ENCODE data around the gene BDNF.
"Not testable (repeated sequence)": the region's sequence is repeated elsewhere in the genome, so short reads cannot be mapped to it uniquely, and the experiment has no call there.

BDNF gene

DNA sequence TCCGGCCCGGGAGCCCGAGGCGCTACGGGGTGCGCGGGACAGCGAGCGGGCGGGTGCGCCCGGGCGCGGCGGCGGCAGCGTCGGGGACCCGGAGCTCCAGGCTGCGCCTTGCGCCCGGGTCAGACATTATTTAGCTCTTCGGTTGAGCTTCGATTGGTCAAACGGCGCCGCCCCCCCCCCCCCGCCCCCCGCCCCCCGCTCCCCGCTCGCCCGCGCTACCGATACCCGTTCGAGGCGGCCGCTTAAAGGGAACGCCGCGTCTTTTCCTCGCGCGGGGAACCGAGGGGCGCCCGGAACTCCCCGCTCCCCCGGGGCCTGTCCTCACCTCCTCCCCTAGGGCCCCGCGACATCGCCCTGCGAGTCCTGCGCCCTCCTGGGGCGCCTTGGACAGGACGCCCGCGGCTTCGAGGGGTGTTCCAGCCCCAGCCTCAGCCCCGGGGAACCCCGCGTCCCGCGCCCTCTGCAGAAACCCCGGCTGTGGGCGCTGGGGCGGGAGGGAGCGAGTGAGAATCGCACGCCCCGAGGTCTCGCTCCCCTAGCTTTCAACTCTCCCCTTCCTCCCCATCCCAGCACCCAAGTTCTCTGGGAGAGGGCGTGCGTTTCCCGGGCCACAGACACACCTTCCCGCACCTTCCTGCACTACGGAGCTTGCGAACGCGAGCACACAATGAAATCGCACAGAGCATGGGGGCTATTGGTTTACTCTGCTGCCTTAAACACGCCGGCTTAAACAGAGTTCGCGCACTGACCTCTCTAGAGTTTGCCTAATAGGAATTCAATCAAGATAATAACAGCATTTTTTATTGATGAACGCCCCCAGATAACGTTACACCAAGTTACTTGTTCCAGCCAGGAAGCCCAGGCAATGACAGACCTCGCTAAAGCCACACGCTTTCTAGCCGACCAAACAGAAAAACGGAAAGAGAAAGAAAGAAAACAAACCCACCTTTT, at the start of gene BDNF:
Gene BDNF, minus strand, starts transcription at position 105 of the 951 bp plus-strand sequence. CDS start 41,891 bp downstream, outside the sequence.
- peak; percentile 18 for DNase-seq

DNA sequence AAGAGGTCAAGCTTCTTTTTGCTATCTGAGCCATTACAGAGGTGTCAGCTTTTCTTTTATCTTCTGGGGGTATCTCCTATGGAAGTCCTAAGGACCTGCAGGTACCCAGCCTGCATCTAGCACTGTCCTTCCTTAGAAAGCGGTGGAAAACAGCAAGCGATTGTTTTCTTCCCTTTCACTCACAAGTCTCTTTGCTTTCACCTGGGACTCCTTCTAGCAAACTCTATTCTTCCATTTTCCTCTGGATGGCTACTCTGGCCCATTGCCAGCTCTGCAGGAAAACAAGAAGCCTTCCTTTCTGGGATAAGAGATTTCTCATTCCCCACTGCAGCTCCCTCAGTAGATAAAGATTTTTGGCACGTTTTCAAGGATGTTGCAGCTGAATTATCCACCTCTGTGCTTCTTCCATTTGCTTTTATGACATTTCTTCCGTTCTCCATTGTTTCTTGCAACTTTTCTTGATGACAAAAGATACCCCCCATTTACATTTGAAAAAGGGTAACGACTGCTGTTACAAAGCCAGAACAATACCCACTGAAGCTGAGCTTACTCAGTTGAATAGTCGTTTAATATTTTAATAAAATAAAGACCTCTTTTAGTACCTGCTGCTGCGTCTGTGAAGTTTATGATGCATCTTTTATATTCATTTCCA, 40.2 kb upstream of the BDNF start:
- no peak for DNase-seq

DNA sequence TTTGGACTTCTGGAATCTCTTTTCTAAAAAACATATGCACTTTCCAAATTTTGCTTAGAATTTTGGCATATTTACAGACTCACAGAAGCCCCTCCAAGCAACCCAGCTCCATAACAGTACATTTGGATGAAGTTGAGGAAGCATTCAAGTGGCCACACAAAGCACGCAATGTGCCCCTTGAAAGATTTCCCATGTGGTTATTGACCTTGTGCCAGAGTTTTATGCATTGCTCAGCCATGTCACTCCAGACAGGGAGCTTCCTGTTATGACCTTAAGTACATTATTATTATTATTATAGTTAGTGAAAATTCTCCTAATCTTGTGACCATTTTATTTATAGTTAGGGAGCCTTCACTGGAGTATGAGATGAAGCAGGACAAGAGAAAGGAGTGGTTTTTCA, 35.0 kb upstream of the BDNF start:
- DNase-seq, result no peak

DNA sequence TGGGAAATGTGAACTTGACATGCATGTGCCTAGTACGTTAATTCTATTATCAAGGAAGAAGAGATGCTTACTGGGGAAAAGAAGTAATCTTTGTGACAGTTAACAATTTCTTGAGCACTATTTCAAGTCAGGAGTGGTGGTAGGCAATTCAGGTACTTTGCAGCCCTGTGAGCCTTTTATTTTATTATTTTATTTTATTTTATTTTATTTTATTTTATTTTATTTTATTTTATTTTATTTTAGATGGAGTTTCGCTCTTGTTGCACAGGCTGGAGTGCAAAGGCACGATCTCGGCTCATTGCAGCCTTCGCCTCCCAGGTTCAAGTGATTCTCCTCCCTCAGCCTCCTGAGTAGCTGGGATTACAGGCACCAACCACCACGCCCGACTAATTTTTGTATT, 31.5 kb upstream of the BDNF start:
- not testable (repeated sequence) for DNase-seq

DNA sequence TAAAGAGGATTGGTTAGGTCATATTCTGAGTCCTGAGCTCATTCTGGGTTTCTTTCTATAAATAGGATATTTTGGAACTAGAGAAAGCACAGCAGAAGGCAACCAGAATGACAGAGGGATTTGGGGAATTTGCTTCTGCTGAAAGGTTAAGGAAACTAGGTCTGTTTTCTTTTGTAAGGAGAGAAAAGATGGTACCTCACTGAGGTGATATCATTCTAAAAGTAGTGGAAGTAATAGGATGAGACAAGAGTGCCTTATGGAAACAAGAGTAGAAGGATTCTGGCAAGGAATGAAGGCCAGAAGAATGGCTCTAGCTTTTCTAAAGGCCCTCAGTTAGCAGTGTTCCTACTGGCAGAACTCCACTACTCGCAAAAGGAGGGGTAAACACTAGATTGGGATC, 26.7 kb upstream of the BDNF start:
- DNase-seq, result no peak

DNA sequence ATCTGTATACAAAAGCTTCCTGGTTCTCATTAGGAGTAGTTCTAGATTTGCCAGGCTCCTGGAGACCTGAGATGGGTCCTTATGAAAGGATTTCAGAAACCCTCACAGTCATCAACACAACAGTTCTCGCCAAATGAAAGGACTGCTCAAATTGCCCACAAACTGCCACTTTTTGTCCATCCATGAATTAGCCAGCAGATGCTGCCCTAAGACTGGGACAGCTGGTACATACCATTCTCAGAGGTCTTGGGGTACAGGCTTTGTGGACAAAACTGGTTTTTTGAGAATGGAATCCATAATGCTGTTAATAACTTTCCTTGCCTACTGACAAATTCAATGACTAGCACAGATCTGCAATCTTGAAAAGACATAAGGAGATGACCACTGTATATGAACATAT, 23.4 kb upstream of the BDNF start:
- DNase-seq, result no peak

DNA sequence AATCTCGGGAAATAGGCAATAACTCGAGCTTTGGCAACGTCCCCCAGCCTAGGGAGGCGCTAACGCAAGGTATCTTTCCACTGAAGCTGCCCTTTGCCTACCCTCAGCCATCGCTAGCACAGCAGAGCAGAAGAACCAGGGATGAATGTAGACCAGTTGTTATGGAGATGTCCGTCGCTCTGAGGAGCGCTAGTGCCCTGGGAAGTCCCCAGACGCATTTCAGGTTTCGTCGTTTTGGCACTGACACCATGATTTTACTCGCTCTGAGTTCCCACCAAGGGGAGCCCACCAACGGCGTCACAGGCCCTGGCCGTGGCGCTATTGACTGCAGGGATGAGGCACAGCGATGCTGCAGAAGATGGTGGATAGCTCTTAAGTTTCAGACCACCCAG, 22.7 kb upstream of the BDNF start:
- DNase-seq, result no peak

DNA sequence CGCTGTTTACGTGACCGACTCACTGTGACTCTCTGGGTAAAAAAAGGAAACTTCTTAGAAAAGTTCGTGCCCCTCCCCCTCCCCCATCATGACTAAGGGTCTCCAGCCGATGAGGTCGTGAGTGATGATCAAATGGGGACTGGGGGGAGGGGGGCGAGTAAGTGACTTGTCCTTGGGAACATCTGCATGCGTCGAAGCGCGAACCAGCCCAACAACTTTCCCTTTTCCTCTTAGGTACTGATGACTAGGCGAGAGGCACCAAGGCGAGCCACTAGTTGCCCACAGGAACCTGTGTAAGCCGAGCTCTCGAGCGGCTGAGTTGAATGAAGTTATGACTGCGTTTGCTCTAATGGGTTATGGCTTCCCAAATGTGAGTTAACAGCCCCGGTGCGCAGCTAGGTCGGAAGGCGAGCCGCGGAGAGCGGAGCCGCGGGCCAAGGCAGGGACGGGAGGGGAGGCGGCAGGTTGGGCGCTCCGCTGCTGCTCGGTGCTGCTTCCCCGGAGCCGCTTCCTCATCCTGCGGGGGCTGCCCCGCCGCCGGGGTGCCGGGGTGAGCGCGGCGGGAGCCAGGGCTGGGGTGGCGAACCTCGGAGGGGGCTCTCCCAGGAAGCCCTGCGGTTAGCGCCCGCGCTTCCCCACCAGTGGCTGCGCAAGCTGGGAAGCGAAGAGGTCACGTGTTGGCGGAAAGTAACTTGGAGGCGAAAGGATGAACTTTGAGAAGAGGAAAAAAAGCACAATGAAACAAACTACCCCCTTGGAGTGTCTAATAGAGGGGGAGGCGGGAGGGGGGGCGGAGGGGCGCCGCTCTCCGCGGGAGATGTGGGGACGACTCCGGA, 22.1 kb upstream of the BDNF start:
- peak; percentile 7 for DNase-seq

DNA sequence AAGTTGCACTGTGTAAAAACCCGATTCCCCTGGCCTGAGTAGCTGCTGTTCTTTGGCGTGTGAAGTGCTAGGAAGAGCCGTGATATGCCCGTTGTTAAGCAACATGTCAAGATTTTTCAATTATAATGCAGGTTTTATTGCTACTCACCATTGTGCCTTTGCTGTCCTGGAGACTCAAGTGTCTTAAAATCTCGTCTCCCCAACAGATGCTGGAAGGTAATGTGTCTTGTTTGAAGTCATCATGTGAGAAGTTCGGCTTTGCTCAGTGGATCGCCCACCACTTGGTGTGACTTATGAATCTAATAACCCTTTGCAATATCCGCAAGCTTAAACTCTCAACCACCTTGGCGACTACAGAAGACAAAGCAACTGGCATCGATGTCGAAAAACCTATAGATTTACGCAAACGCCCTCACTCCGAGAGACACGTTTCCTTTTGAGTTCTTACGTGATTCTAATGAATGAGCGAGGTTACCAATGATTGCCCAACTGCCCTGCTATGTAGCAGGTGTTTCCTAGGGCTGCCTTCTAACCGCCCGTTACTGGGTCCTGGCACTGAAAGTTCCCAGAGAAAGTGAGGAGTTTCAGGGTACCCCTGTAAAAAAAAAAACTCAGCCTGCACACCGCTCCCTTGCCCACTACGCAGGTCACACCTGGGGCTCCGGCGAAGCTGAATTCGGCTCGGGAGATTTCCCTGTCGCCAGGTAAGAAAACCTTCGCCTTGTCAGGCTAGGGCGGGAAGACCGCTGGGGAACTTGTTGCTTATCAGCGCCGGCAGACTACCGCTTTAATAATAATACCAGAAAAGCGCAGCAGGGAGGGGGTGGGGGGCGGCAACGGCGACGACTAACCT, 21.2 kb upstream of the BDNF start:
- peak; percentile 33 for DNase-seq

DNA sequence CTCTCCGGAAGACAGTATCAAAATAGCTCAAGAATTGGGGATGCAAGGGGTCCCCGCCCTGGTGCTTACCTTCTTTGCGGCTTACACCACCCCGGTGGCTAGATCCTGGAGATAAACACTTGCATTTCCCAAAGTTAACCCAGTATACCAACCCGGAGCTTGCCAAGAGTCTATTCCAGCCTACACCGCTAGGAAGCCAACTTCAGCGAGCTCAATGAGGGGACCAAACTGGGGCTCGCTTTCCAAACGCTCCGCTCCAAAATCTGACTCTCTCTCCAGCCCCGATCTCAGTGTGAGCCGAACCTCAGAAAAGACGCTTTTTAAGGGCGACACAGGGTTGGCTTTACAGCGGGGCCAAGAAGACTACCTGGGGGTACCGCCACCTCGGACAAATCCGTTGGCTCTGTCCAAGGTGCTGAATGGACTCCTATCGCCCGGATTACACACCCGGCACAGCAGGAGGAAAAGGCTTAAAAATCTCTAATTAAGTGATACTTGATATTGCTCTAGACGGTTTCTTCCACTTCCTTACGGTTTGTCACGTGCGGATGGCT, 20.1 kb upstream of the BDNF start:
- DNase-seq, result no peak

DNA sequence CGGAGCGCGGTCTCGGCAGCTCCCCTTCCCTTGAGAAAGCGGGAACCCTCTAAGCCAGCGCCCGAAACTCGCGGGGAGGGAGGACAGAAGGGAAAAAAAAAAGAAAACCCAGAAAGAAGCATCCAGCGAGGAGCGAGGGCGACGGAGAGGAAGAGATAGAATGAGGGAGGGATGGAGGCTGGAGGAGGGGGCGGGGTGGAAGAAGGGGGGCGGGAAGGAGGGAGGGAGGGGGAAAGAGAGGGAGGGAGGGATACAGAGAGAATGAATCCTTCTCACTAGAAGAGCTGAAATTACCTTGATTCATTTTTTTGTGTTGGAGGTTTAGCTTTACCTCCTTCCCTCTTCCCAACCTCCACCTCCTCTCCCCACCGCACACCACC, 19.3 kb upstream of the BDNF start:
- DNase-seq, result peak; percentile 15

DNA sequence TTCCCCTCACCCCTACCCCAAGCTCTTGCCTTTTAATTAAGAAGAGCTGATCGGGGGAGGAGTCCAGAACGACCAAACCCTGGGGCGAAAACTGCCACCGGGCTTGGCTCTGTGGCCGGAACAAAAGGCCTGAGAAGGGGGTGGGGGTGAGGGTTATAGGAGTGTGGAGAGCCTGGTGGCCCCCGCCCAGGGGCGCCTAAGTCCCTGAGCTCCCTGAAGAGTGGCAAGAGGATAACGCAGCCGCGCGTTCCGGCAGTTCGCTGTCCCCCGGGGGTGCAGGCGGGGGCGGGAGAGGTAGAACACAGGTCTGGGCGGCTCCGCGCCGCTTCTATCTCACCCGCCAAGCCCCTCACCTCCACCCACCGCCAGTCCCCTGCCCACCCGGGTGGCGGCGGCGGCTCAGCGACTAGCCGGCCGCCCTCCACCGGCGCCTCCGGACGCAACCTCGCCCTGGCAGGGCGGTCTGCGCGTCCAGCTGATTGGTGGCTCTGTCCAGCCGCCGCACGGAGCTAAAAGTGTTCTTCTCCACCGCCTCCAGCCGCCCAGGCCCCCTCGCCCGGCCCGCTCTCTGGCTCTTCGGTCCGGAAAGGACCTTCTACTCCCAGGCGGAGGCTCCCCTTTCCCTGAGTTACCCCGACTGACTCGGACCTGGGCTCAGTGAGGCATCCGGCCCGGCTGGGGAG, 18.7 kb upstream of the BDNF start:
- DNase-seq, result peak; percentile 68

DNA sequence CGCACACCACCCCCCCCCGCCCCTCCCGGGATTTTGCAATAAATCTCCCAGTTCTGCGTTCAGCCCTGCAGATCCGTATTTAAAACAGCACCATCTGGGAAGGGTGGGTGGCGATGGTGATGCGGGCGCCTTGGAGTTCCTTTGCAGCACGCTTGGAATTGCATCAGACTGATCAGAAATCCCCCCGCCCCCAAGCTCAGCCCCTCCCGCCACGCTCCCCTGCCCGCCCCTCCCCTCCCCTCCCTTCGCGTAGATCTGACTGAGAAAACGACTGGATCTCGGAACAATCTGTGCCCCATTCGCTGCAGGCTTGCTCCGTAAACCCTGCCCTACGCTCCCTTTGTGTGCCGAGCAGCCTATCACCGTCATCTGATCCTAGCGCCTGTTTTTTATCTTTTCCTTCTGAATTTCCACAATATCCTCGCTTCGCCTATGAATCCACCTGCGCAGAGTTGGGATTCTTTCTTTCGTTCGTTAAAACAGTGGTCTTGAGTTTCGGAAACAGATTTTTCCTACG, 18.1 kb upstream of the BDNF start:
- DNase-seq, result peak; percentile 68

DNA sequence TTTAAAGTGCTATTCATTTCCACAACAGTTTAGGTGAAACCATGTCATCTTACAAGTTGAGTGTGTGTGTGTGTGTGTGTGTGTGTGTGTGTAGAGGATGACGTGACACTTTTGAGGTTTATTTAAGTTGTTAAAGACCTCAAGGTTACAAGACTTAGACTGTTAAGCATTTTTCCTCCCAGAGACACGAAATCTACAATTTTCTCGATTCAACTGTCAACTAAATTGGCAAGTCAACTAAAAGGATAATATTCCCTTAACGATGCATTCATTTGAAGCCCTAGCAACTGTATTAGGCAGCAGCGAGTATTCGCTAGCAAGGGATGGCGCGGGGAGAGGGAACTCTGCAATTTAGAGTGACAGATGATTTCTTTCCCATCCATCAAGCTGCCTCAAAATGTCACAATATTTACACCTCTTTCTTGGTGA, 17.6 kb upstream of the BDNF start:
- DNase-seq, result peak; percentile 23

DNA sequence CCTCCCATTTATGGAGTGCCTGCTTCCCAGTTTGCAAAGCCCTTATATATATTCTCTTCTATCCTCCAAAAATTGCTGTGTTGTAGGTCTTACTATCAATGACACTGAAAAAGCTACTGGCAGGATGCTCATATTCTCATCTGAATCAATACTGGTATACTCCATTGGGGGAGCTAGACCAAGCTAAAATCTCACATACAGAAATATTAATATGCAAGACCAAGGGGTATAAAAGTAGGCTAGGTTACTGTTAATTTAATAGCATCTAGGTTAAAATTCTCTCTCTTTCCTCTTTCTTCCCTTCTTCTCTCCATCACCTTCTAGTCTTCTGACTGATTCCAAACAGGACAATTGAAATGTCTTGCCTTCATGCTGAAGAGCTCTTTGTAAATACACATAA, 17.1 kb upstream of the BDNF start:
- no peak for DNase-seq

DNA sequence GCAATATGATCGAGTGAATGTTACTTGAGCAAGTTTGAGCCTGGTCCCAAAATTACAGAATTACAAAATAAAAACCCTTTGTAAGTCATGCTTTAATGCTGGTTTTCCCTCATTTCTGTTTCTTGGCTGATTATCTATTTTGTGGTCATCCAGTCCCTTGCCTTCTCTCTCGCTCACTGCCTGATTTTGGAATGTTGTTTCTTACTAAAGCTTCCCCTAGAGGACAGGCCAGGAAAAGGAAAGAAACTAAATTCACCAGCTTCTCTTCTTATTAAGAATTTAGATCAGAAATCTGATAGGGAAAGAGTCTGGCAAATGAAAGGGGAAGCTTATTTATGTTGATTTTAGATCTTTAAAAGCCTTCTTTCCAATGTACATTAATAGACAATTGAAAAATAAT, 16.6 kb upstream of the BDNF start:
- DNase-seq, result no peak

DNA sequence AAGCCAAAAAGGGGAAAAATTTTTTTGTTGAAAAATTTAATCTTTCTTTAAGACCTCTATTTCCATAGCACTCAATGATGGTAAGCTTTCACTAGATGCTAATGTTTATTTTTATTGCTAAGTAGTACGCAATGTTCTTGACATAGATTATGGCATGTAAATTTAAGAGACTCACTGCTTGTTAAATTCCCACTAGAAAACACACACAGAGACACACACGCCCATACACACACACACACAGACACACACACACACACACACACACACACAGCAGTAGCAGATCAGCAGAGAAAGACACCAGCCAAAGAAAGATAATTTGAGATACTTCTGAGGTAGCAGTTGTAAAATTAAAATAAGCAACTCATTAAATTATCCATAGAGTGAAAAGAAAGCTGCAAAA, 16.0 kb upstream of the BDNF start:
- DNase-seq, result no peak

DNA sequence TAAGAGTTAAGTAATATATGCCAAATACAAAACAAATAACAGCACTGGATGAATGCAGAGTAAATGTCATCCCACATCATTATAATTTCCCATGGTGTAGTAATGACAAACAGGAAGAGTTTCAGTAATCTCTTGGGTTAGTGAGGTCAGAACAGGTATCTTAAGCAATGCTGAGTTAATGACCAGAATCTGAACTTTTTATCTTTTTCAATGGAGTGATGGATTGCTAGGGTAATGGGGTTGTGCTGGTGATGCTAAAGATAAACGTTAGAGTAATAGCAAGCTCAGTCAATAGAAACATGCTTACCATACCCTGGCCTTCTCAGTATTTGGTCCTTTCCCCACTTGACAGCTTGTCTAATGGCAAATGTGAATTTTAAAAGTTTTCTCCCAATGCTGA, 11.5 kb upstream of the BDNF start:
- no peak for DNase-seq

DNA sequence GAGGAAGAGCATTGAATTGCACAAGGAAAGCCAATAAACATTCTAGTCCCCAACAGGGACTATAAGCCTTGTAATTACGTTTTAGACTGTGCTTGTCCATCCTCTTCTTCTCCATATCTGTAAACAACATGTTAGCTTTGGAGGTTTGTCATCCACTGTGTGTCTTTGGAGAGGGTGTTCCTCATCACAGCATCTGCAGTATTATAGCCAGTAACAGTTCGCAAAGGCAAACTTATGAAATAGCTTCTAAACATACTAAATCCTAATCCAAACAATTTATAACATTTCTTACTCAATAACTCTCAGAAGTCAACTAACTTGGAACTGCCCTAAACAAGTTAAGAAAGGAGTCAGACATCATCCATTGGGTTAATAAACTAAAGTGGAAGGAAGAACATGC, 10.3 kb upstream of the BDNF start:
- no peak for DNase-seq

DNA sequence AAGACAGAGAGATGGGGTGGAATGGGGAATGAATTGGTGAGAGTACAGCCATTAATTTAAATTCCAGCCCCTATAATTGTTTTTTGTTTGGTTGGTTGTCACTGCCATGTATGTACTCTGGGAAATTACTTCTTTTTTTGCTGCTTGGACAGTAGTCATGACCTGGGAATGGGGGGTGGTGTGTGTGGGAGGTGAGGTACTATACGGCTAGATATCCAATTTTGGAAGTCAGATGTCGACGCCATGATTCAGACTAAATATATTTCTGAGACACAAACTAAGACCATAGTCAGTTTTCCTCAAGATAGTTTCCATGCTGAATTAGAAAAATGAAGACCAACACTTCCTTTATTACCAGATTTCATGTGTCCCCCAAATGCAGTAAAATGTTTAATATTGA, 7.4 kb upstream of the BDNF start:
- DNase-seq, result no peak

Measured in DMS79 treated with DMSO at 0.1 percent for 48 hours (cell line).